ENCODE measurements around the gene PRKCB.

- TF ChIP-seq CTCF (conservative IDR thresholded peaks at IDR 0.05; ENCODE audit: low read length) (no peak), EZH2phosphoT487 (IDR thresholded peaks at IDR 0.05; ENCODE audit: borderline replicate concordance, low read depth, low read length) (no peak)
Measured at GRCh38 chr16:23829454-23829853, 6.3 kb upstream of the PRKCB start.

All from OCI-LY7 (cell line).